RWPE2 (cell line): ENCODE measurements around the gene ELF1.

Source experiments
- ATAC-seq: fragments of 200-7000 bp; cut with Tn5 transposase; 3 replicates; pipeline ENCODE4 v1.9.1; 2021; ENCODE audit warnings: low read depth
- DNase-seq: peaks from one replicate; pipeline ENCODE4 v3.0.0-alpha.2; 2020; ENCODE audit warnings: low spot score
- H3K27ac ChIP-seq: fragments of 450-650 bp; 2 replicates; pipeline ENCODE4 v1.5.1; 2017; ENCODE audit warnings: mild to moderate bottlenecking; ENCODE audit not compliant: poor library complexity, severe bottlenecking
- H3K27me3 ChIP-seq: fragments of 250-450 bp; sonication (Bioruptor Pico); 2 replicates; pipeline ENCODE4 v1.5.1; 2021; ENCODE audit warnings: mild to moderate bottlenecking, moderate library complexity; ENCODE audit not compliant: insufficient read depth, poor library complexity, severe bottlenecking
- H3K36me3 ChIP-seq: fragments of 250-450 bp; sonication (Bioruptor Pico); 2 replicates; pipeline ENCODE4 v1.5.1; 2020; ENCODE audit warnings: low read depth, mild to moderate bottlenecking, moderate library complexity
- H3K4me1 ChIP-seq: fragments of 250-450 bp; sonication (Bioruptor Pico); 2 replicates; pipeline ENCODE4 v1.5.1; 2021; ENCODE audit warnings: mild to moderate bottlenecking, moderate library complexity; ENCODE audit not compliant: insufficient read depth, poor library complexity, severe bottlenecking
- H3K4me3 ChIP-seq: fragments of 250-450 bp; sonication (Bioruptor Pico); 2 replicates; pipeline ENCODE4 v1.5.1; 2021; ENCODE audit warnings: mild to moderate bottlenecking, moderate library complexity; ENCODE audit not compliant: severe bottlenecking
- H3K9me3 ChIP-seq: fragments of 250-450 bp; sonication (Bioruptor Pico); 2 replicates; pipeline ENCODE4 v1.5.1; 2021; ENCODE audit warnings: mild to moderate bottlenecking, moderate library complexity; ENCODE audit not compliant: severe bottlenecking
- CTCF ChIP-seq: fragments of 450-650 bp; IDR thresholded peaks from one replicate; pipeline ENCODE4 v1.5.1; 2017; ENCODE audit warnings: mild to moderate bottlenecking, moderate library complexity; ENCODE audit not compliant: poor library complexity, severe bottlenecking

The ELF1 gene

GRCh38 chr13:40987606-40988280, 31.4 kb downstream of the ELF1 start:
- ATAC-seq (no peak), DNase-seq (no peak)
- Histone ChIP-seq H3K4me3 (no peak overlapping the region), H3K27me3 (no peaks in the 10 kb centered on the region), H3K4me1 (peaks cover 41% of the 10 kb centered on the region), H3K9me3 (no peaks in the 10 kb centered on the region), H3K36me3 (peaks cover 9% of the 10 kb centered on the region), H3K27ac (no peak overlapping the region)
- TF ChIP-seq CTCF: no peak

GRCh38 chr13:40986101-40986856, 32.8 kb downstream of the ELF1 start:
- no peak overlapping the region for H3K27ac ChIP-seq
- ATAC-seq: peak; percentile 49; the same call in 2 of the 3 replicates
- H3K4me1 ChIP-seq: peaks cover 40% of the 10 kb centered on the region
- peaks cover 12% of the 10 kb centered on the region for H3K36me3 ChIP-seq
- no peak overlapping the region for H3K4me3 ChIP-seq
- TF ChIP-seq CTCF: no peak
- DNase-seq: no peak
- H3K27me3 ChIP-seq: no peaks in the 10 kb centered on the region
- no peaks in the 10 kb centered on the region for H3K9me3 ChIP-seq

GRCh38 chr13:40985381-40986100, 33.6 kb downstream of the ELF1 start:
- no peak for TF ChIP-seq CTCF
- Histone ChIP-seq H3K27ac (no peak overlapping the region), H3K36me3 (peaks cover 19% of the 10 kb centered on the region), H3K9me3 (no peaks in the 10 kb centered on the region), H3K27me3 (no peaks in the 10 kb centered on the region), H3K4me1 (peaks cover 40% of the 10 kb centered on the region), H3K4me3 (no peak overlapping the region)
- DNase-seq: no peak
- no peak for ATAC-seq

- peaks cover 40% of the 10 kb centered on the region for H3K4me1 ChIP-seq
- H3K27ac ChIP-seq: peak overlapping the region; percentile 61
- DNase-seq: no peak
- TF ChIP-seq CTCF: no peak
- peak; percentile 48; the same call in 2 of the 3 replicates for ATAC-seq
- no peaks in the 10 kb centered on the region for H3K9me3 ChIP-seq
- peaks cover 25% of the 10 kb centered on the region for H3K36me3 ChIP-seq
- no peaks in the 10 kb centered on the region for H3K27me3 ChIP-seq
- H3K4me3 ChIP-seq: peak overlapping the region; percentile 17
Measured at GRCh38 chr13:40984668-40985366, 34.3 kb downstream of the ELF1 start.
